GM19238 (cell line): ENCODE results near the gene JAKMIP1.

Experiments used
- DNase-seq: peaks from one replicate; pipeline ENCODE4 v3.0.0; 2011; ENCODE audit warnings: low spot score; ENCODE audit not compliant: insufficient read length

The JAKMIP1 gene

DNA sequence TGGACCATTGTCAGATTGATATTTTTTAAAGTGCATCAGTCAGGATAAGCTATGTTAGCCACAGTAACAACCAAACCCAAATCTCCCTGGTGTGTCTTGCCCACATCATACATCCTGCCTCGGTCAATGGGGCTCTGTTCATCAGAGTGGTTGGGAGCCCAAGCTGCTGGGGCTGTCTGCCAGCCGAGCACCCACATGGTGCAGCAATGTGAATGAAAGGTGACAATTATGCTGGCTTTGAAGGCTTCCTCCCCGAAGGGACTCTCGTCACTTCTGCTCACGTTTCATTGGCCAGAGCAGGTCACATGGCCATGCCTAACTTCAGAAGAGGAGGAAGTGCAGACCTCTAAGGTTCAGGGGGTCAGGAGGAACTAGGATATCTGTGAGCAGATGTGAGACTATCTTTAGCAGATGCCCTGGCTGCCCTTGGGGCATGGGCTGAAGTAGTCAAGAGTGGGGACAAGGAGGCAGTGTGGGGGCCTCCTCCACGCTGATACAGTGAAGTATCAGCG, 1.3 kb upstream of the JAKMIP1 start:
- DNase-seq = no peak

DNA sequence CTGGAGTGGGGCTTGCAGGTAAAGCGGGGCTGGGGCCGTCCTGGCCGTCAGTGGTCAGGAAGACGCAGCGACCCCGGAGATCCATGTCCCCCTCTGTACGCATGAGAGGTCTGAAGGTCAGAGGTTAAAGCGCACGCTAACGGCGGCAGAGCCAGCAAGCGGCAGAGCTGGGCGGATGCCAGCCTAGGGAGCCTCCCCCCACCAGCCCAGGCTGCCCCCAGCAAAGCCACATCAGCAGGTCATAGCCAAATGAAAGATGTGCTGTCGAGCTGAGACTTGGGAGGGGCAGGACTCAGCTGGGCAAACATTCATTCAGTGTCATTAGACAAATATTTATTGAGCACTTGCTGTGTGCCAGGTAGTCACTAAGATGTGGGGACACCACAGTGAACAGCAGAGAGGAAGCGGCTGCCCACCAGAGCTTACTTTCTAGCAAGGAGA, 593 bp upstream of the JAKMIP1 start:
- DNase-seq = no peak

DNA sequence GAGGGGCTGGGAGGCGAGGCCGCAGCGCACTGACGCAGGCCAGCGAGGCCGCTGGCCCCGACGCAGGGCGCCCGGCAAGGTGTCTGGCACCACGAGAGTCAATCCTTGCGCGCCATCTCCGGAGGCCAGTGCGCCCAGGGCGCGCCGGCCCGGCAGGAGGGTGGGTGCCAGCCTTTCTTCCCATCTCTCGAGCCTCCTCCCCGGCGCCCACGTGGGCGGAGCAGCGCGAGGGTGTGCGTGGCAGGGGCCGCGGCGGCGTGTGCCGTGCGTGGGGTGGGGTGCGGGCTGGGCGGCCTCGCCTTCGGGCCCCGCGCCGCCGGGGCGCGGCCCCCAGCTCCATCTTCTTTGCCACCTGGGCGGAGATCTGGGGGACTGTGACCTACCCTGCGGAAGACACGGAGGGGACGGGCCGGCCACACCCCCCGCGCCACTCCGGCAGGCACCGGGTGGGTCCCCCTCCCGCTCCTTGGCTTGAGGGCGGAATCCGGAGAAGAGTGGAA, 877 bp downstream of the JAKMIP1 start:
- no peak for DNase-seq

DNA sequence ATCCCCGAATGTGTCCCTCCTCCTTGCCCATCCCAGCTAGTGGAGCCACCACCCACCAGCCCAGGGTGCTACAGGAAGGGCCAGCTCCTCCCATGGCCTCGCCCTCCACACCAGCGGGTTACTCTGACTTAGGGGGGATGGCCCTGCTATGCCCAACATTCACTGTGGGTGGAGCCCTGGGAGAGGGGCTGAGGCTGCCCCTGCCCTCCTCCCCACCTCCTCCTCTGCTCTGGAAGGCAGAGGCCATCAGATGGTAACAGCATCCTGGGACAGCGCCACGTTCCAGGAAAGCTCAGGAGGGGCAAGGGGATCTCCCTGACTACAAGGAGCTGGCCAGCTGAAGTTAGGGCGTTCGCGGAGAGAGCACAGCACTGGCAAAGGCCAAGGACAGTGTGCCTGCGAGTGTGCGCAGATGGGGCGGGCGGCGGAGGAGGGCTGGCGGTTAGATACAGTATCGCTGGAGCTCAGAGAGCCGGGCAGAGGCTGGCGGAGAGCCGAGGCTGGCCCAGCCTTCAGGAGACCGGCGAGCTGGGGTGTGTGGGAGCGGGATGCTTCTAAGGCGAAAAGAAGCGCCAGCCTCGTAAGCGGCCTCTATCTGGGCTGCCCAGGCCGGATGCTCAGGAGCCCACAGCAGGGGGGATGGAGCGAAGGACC, 1.5 kb downstream of the JAKMIP1 start:
- no peak for DNase-seq

DNA sequence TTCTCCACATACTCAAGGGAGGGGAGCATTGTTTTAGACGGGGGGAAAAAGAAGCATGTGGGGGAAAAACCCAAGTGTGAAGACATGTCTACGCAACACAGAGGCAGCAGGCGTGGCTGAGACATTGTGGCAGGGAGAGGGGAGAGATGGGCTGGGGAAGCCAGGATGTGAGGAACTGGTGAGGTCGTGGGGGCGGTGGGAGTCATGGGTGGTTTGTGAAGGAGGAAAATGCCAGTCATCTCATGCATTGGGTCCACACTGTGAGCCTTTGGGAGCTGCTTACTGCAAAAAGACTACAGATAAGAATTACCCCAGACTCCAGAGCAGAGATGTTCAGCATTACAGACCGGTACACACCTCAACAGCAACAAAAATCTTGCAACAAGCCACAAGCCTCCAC, 2.1 kb downstream of the JAKMIP1 start:
- no peak for DNase-seq

DNA sequence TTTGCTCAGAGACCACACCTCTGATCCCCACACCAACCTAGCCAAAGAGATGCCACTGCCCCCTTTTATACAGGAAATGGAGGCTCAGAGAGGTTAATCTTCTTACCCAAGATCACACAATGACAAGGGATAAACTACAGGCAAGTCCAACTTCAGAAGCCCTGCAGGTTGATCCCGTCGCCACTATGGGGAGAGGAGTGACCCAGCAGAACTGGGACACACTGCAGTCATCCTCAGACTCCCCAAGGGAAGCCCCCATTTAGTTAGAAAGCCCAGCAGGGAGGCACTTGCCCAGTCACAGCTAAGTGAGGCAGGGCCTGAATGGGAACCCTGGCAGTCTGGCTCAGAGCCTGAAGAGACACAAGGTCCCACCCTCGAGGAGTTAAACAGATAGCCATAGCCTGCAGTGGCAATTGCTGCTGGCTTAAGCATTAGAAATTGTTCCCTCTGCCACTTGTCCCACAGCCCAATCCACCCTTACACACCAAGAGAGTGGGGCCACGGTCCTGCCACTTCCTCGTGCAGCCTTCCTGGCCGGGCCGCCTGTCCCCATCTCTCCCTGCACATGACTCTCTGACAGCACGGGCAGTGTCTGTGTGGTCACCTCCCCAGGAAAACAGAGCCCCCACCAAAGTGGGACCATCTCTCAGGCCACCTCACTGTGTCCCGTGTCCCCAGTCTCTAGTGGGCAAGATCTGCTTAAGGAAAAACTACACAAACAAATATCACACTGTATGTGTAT, 2.7 kb downstream of the JAKMIP1 start:
- DNase-seq = no peak

DNA sequence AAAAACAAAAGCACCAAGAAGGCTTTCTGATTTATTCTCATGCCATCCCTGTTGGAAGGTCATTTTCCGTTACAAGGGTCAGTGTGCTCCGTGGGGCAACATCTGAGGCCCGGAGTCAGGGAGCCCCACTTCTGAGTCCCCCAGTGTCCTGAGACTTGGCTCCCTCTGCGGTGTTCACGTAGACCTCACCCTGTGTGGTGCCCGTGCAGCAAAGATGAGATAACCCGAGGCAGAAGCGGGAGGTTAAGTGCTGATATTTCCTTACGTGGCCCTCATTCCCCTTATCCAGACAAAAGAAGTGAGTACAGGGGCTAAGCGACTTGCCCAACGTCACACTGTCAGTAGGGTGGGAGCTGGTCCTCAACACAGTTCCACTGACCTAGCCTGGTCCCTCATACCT, 3.5 kb downstream of the JAKMIP1 start:
- DNase-seq = no peak

DNA sequence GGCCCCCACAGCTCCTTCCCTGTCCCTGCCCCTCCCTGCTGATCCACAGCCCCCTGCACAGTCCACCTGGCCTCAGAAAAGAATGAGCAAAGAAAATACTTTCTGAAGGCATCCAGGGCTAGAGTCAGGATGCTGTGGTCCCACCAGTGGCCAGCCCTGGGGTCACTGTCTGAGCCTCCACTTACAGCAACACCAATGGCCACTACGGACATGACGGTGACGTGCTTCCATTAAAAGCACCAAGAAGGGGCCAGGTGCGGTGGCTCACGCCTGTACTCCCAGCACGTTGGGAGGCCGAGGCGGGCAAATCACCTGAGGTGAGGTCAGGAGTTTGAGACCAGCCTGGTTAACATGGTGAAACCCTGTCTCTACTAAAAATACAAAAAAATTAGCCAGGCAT, 4.0 kb downstream of the JAKMIP1 start:
- DNase-seq = no peak

DNA sequence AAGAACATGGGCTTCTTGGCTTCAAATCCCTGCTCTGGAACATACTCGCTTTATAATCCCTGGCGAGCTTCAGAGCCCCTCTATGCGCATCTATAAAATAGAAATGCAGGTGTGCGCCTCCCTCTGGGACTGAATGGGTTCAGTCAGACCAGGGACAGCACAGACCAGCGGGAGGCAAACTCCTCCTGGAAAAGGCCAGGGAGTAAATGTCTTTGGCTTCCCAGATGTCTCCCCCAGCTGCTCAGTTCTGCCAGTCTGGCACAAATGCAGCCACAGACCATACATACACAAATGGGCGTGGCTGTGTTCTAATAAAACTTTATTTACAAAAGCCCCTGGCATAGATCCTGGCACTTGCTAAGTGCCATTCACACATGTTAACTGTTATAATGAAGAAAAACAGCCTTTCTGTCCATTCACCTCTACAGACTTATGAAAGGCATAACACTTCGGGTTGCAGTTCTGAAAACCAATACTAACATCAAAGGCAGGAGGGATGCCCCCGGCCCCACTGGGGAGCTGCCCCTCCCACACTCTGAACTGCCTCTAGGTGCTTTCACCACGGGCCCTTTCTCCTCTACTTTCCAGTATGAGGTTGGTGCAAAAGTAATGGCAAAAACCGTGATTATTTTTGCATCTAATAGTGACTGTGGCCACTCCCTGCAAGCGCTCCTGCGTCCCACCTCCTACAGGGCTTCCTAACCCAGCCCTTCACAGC, 4.6 kb downstream of the JAKMIP1 start:
- DNase-seq = no peak

DNA sequence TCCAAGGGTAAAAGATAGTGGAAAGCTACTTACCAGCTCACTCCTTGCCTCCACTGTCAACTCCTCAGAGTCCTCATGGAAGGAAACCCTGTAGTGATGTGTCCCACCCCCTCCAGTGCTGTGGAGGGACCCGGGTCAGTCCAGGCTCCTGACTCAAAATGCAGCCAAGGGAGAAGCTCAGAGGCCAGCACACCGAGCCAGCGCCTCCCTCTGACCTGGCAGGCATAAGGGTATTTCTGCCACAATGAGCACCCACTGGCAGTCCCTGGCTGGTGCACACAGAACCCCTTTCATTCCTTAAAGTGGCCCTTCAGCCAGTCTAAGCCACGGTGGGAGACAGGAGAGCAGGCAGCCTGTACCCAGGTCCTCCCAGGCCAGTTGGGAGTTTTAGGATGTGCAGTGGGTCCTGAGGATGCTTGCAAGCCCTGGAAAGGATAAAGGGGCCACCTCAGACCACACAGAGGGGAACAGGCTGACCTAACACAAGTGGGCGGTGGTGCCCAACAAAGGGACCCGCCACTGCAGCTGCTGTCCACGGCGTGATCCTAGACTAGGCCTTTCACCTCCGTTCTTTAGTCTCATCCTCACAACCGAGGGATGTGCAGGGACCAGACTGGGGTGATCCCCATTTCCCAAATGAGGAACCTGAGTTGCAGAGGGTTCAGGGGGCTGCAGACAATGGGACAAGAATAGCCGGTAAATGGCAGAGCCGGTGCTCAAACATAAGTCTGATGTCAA, 5.7 kb downstream of the JAKMIP1 start:
- no peak for DNase-seq

DNA sequence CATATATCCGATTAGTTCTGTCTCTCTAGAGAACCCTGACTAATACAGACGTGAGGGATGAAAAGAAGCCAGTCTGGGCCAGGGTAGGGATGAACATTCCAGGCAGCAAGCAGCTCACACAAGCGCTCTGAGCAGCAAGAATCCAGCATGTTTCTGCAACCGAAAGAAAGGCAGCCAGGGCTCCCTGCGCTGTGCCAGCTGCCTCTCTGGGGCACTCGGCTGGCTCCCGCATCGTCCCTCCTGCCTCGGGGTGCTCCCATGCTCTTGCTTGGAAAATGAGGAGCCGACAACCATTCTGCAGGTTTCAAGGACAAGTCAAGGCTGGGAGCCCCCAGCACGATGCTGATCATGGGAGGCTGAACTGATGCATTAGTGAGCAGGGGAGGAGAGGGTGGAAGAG, 7.0 kb downstream of the JAKMIP1 start:
- no peak for DNase-seq

DNA sequence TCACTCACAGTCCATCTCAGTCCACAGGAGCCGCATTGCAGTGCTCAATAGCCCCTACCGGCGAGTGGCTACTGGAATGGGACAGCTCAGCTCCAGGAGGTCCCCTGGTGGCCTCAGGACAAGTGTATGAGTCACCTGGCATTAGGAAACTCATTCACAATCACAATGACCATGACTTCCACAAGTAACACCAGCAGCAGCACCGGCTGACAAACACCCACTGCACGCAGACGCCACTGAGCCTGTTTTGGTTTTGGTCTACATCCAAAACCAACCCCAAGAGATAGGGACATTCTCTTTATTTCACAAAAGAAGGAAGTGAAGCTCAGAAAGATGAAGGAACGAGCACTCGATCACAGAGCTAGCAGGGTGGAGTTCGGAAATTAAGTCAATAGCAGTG, 8.1 kb downstream of the JAKMIP1 start:
- no peak for DNase-seq

DNA sequence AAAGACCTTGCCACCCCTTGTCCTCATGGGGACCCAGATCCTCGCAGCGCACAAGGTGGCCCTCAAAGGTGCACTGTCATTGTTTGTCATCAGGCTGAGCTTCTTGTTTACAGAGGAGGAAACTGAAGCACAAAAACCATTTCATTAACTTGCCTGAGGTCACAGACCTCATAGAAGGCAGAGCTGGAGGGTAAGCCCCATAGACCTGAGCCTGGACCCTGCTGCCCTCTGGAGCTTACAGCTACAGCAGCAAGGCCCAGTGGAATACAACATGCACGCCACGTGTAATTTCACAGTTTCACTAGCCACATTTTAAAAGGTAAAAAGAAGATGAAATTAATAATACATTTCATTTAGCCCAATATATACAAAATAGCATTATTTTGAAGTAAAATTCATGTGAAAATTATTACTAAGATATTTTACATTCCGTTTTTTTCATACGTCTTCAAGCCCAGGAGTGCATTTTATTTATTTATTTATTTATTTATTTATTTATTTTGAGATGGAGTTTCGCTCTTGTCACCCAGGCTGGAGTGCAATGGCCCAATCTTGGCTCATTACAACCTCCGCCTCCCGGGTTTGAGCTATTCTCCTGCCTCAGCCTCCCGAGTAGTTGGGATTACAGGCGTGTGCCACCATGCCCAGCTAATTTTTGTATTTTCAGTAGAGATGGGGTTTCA, 8.8 kb downstream of the JAKMIP1 start:
- DNase-seq = no peak

DNA sequence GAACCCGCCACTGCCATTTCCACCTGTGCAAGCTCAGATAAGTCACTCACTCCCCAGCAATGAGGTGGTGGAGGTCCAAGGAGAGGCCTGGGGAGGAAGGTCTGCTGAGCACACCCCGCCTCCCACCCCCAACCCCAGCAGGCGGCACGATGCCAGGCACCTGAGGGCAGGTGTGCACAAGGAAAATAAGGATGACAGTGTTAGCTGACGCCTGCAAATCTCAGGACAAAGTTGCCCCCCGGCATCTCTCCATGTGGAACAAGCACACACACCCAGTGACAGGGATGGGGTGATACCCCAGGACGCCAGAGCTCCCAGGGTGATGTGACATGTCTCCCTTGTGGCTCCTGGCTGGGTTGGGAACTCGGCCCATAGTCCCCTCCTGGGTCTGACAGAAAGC, 9.9 kb downstream of the JAKMIP1 start:
- DNase-seq = no peak

DNA sequence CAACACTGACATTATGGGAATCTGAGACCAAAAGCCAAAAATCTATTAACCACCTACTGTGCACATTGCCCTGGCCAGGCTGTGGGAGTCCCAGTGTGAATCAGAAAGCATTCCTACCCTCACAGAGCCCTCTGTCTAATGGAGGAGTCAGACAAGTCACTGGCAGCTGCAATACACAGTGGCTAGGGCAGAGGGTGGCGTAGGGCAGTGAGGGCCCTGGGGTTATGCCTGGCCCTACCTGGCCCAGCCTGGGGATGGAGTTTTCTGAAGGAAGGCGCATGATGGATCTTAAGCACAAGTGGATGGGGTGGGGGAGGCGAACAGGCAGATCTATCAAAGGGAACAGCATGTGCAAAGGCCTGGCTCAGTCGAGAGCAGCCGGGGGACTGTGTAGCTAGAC, 10.8 kb downstream of the JAKMIP1 start:
- DNase-seq = no peak

DNA sequence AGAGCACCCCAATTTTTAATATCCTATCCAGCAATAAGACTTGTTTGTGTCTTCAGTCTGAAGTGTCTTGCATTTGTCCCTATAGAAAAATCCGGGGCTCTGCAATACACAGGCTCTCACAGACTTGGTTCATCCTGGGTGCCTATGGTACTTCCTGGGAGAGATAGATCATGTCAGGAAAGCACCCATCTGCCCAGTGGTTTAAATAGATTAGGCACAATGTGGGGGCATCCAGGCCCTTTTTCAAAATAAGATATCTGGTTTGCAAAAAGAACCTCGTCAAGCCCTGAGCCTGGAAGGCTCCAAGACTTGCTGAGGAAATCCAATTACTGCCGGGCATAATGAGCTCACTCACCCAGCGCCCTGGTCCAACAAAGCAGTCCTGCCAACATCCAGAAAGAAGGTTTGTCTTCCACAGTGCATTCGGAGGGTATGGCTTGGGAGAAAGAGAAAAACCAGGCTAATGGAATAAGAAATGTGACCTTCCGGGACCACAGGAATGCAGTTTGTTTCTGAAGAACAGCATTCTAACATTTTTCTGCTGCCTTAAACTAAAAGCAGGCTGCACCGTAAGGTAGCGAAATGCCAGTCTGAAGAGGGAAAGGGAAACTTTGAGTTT, 11.6 kb downstream of the JAKMIP1 start:
- no peak for DNase-seq

DNA sequence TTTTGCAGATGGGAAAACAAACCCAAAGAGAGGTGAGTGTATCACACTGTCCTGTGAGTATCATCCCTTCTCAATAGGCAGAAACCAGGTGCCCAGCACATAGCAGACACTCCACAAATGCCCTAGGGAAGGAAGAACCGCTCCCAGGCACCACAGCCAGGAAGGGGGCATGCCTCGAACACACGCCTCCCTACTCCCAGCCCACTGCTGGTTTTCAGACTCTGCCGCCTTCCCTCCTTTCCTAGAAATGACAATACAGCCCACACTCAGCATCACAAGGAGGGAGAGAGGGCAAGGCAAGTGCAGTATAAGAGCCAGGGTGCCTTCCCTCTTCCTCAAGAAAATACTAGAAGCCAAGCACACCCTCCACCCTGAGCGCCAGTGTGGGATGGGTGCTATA, 16.2 kb downstream of the JAKMIP1 start:
- no peak for DNase-seq

DNA sequence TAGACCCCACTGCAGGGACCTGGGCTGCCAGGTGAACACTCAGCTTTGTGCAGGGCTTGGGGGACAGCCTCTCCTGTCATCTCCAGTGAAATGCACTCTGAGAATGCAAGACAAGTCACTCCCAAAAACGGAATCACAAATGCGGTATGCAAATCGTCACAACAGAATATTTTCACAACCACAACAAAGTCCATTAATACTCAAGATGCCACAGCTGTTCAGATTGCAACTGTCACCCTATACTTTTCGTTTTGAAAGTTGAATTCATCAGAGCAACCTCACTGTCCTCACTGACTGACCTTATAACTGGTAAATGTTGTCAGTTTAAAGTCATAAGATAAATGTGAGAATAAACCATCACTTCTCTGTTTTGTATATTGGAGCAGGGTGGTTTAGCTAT, 16.6 kb downstream of the JAKMIP1 start:
- no peak for DNase-seq

DNA sequence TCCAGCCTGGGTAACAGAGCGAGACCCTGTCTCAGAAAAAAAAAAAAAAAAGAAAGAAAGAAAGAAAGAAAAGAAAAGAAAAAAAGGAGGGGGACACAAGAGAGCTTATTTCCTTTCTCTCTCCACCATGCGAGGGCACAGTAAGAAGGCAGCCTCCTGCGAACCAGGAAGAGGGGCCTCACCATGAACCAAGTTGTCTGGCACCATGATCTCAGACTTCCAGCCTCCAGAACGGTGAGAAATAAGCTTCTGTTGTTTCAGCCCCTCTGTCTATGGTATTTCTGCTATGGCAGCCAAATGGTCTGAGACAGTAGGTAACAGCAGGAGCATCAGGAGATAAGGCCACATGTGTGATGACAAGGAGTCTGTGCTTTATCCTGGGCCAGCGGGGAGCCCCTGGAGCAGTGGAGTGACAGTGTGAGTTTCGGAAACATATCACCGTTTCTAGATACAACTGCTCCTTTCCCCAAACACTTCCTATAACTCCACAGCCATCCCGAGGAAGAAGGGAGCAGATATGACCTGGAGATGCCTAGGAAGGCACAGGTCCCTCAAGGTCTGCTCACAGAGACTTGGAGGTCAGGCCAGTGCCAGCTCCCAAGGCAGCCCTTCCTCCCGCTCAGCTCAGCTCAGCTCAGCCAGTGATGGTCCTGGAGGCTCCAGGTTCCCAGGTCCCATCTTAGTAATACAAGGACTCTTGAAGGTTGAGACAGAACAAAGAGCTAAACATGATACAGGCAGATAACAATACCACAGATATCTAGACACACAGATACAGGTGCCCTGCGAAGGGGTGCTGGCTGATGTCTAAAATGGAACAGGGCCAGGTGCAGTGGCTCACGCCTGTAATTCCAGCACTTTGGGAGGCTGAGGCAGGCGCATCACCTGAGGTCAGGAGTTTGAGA, 17.7 kb downstream of the JAKMIP1 start:
- no peak for DNase-seq
